ENCODE measurements around the gene WWTR1.

The WWTR1 gene

GRCh38 chr3:149657926-149658743 lies at the start of gene WWTR1:
TSS of gene WWTR1 (minus strand) at chr3:149658025. CDS start at chr3:149657306, 719 bp downstream.
- DNase-seq, result peak; percentile 35

DNA sequence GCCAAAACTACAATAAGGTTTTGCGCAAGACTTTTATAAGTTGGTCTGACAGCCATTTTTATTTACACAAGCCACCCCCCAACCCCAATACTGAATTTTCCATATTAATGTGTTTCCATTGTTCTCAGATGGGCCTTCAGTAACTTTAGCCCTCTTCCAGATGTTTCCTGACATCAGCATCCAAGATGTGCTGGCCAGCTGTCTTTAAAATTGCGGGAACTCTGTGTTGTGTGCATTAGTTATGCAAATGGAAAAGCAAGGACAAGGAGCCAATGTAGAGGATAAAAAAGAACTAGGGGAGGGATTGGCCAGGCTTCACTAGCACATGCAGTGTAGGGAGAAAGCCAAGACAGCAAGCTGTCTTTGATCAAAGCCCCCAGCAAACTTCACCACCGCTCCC lies 49.1 kb upstream of the WWTR1 start:
- no peak for DNase-seq

GRCh38 chr3:149705416-149705815 lies 47.6 kb upstream of the WWTR1 start:
- no peak for DNase-seq

DNA sequence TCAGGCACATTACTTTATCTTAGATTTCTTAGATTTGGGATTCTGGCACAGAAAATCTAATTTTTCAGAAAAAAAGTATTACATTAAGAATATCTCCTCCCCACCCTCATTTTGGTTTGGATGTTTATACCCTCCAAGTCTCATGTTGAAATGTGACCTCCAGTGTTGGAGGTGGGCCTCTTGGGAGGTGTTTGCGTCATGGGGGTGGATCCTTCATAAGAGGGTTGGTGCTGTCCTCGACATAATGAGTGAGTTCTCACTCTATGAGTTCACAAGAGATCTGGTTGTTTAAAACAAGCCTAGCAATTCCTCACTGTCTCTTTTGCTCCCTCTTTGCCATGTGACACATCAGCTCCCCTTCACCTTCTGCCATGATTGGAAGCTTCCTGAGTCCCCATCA lies 45.6 kb upstream of the WWTR1 start:
- DNase-seq, result no peak

DNA sequence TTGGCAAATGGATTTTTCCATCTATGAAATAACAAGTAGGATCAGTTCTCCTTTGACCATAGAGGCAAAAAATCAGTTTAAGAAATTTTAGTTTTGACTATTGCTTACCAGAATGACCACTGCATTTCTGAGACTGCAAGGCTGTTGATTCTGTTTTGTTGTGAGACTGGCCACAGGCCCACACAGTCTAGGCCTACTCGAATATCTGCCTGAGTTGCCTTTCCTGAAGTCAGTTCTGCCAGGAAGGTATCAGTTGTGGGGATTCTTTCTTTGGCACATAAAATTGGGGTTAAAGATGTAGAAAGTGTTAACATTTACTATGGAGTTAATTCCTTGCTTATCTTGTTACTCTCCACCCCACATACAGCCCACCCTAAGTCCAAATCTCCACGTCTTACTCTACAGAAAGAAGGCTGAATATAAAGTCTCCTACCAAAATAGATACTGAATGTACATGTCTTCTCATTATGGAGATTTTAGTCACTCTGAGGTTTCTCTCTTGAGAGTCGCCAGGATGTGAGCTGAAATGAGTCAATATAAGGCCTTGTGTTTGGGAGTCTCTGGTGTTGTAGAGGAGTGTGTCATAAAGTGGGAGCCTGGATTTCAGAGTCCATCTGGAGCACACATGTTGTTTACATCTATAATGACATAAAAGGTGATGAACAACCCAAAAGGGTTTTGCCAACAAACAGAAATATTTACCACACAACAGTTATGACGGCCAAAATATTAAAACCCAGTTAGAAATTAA lies 45.0 kb upstream of the WWTR1 start:
- DNase-seq, result no peak

DNA sequence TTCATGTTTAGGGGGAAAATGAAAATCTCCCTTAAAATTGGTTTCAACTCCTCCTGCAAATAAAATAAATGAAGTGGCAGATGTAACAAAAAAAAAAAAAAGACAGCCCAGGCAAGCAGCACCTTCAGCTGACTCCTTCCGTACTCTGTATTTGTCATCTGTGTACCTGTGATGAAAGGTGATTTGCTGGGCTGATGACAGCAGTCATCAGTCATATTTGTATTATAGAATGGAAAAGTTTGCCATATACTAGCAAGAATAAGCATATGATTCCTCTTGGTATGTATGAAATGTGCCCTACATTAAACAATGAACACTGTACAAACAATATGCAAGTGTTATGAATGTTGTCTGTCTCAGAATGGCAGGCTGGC lies 44.1 kb upstream of the WWTR1 start:
- no peak for DNase-seq

DNA sequence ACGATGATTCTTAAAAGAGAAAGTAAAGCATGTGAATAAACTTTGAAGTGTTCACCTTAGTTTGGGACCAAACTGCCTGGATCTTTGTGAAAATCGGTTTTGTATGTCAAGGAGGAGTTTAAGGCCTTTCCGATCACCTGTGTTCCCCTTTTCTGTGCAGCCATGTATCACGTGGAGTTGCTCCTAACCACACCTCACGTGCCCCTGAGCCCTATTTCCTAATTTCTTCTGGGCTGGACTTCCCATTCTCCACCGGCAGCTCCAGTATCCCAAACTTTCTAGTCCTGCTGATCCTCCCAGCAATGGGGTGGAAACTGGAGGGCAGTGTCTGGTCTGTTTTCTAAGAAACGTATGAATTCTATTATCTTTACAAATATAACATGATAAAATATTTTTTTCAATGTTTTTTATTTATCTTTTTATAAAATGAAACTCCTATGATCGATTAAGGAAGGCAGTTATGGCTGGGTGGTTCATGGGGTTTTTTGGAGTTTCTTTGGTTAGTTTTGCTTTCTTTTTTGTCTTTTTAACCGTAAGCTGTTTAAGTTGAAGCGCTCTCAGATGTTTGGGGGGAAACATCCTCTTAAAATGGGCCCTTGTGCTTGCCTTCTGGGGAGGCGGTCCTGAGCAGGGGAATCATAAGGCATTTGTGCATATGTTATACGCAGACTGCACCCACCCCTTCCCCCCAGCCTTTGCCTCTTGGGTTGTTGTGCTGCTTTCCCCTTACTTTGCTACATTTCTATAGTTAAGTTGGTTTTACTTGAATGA lies 43.6 kb upstream of the WWTR1 start:
- DNase-seq, result peak; percentile 32

DNA sequence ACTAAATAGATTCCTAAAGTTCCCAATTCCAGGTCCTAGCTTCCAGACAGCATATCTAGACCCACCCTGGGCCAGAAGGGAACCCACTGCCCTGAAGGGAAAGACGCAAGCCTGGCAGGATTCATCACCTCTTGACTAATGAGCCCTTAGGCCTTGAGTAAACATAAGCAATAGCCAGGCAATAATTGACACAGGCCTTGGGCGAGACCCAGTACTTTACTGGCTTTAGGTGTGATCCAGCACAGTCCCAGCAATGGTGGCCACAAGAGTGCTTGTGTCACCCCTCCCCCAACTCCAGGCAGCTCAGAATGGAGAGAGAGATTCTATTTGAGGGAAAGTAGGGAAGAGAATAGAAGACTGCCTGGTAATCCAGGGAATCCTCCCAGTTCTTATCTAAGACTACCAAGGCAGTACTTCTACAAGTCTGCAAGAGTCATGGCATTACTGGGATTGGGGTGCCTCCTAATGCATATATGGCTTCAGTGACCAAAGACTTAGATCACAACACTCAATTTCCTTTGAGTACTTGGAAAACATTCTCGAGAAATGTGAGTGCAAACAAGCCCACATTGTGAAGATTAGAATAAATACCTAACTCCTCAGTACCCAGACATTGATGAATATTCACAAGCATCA lies 30.4 kb upstream of the WWTR1 start:
- DNase-seq, result no peak

GRCh38 chr3:149686996-149687395 lies 29.2 kb upstream of the WWTR1 start:
- DNase-seq, result no peak

DNA sequence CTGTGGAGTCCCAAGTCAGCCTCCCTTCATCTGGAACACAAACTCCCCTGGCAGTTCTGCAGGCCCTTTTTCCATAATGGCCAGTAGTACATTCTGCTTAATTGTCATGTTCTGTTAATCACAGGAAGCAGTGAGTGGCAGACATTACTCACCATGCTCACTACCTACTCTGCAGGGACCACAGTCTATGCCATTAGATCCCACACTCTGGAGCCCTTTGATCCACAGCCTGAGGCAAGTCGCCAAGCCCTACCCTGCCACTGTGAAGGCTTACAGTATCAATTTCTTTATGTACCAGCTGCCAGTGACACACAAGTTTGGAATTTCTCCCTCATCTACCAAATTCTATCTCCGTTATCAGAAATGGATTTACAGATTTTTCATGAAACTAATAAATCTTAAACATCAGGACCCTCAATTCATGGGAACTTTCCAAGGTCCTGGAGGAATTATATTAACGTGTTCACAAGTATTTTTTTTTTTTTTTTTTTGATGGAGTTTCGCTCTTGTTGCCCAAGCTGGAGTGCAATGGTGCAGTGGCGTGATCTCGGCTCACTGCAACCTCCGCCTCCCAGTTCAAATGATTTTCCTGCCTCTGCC lies 20.6 kb upstream of the WWTR1 start:
- no peak for DNase-seq

DNA sequence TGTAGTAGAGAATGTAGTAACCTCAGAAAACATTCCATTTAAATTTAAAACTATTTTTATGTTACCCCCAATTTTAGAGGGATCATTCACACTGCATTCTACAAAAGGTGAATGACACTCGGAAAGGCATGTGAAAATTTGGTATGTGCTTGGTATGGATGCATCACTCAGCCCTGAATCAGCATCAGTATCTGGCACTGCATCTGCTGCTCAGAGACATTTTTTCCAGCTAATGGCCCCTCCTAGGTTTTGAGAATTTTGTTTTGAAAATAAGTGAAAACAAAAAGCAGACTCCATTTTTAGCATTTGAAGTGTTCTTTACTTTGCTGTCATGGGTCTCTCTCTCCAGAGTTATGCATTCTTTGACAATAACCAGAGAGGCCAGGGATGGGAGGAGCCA lies 15.6 kb upstream of the WWTR1 start:
- DNase-seq, result no peak

- DNase-seq, result no peak
Measured at GRCh38 chr3:149670742-149671492, 13.1 kb upstream of the WWTR1 start.

- DNase-seq, result no peak
Measured at GRCh38 chr3:149667576-149667975, 9.8 kb upstream of the WWTR1 start.

- DNase-seq, result no peak
Measured at GRCh38 chr3:149663966-149664365, 6.1 kb upstream of the WWTR1 start.

GRCh38 chr3:149662240-149662887 lies 4.5 kb upstream of the WWTR1 start:
- no peak for DNase-seq

GRCh38 chr3:149660462-149660861 lies 2.6 kb upstream of the WWTR1 start:
- DNase-seq, result no peak

DNA sequence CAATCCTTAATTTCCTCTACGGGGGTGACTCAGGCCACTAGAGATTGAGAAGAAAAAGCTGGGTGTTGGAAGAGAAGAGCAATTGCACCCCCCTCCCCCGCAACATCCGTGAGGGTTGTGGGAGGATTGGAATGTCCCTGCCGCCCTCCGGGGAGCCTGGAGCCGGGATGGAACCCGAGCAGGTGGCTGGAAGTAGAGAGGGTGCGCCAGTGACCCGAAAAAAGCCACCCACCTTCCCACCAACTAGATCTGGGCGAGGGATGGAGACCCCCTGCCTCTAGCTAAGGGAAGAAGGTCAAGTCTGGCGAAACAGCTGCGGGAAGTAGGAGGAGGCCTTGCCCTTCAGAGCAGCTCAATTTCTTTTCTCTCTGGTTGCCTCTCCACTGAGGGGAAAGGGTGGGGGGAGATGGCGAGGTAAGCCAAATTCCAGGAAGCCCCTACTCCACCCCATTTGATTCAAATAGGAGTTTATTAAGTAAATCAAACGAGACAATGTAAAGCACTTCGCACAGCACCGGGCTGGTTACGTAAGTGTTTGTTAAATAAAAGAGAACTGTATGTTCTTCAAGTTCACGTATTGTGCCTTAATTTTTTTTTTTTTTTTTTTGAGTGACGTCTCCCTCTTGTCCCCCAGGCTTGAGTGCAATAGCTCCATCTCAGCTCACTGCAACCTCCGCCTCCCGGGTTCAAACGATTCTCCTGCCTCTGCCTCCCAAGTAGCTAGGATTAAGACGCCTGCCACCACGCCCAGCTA lies 1.1 kb upstream of the WWTR1 start:
- DNase-seq, result no peak

GRCh38 chr3:149657321-149657925 lies 402 bp downstream of the WWTR1 start:
- peak; percentile 8 for DNase-seq

GRCh38 chr3:149655826-149656574 lies 1.8 kb downstream of the WWTR1 start:
- DNase-seq, result no peak

All from CD4-positive, alpha-beta T cell treated with Interleukin-17A for 1 hour (primary cell).